ENCODE measurements around the gene SOWAHA.
A peak's percentile ranks its signal among the peaks of the same experiment; 100 is the strongest.

SOWAHA gene

GRCh38 chr5:132825033-132825833, 12.1 kb downstream of the SOWAHA start:
- Mint-ChIP-seq H3K9me3 (no peaks in the 10 kb centered on the region), H3K4me1 (peaks cover 58% of the 10 kb centered on the region), H3K27me3 (peaks cover 95% of the 10 kb centered on the region), H3K4me3 (peak overlapping the region; percentile 67 to 73), H3K27ac (no peak overlapping the region)
- ATAC-seq (peak; percentile 2), DNase-seq (no peak)

GRCh38 chr5:132825834-132826391, 12.8 kb downstream of the SOWAHA start:
- H3K4me3 Mint-ChIP-seq, result peak overlapping the region; percentile 67 to 73
- H3K27ac Mint-ChIP-seq, result no peak overlapping the region
- no peaks in the 10 kb centered on the region for H3K9me3 Mint-ChIP-seq
- DNase-seq (no peak), ATAC-seq (peak; percentile 48)
- H3K4me1 Mint-ChIP-seq, result peaks cover 56% of the 10 kb centered on the region
- peaks cover 93% of the 10 kb centered on the region for H3K27me3 Mint-ChIP-seq

GRCh38 chr5:132826424-132827082, 13.5 kb downstream of the SOWAHA start:
- no peak overlapping the region for H3K27ac Mint-ChIP-seq
- peak overlapping the region; percentile 67 to 73 for H3K4me3 Mint-ChIP-seq
- DNase-seq, result no peak
- H3K9me3 Mint-ChIP-seq, result no peaks in the 10 kb centered on the region
- peaks cover 95% of the 10 kb centered on the region for H3K27me3 Mint-ChIP-seq
- peaks cover 62% of the 10 kb centered on the region for H3K4me1 Mint-ChIP-seq
- ATAC-seq, result no peak

GRCh38 chr5:132827943-132828673, 15.0 kb downstream of the SOWAHA start:
- H3K4me1 Mint-ChIP-seq, result peaks cover 59% of the 10 kb centered on the region
- ATAC-seq, result no peak
- no peak for DNase-seq
- no peak overlapping the region for H3K4me3 Mint-ChIP-seq
- H3K9me3 Mint-ChIP-seq, result no peaks in the 10 kb centered on the region
- H3K27me3 Mint-ChIP-seq, result peaks cover 89% of the 10 kb centered on the region
- H3K27ac Mint-ChIP-seq, result no peak overlapping the region

- Mint-ChIP-seq H3K4me1 (peaks cover 50% of the 10 kb centered on the region), H3K4me3 (peak overlapping the region; percentile 91 to 95), H3K9me3 (no peaks in the 10 kb centered on the region), H3K27ac (no peak overlapping the region), H3K27me3 (peaks cover 82% of the 10 kb centered on the region)
- no peak for DNase-seq
- ATAC-seq, result no peak
Observed at GRCh38 chr5:132828846-132829494, 15.9 kb downstream of the SOWAHA start.

- Mint-ChIP-seq H3K27me3 (peaks cover 73% of the 10 kb centered on the region), H3K4me1 (peaks cover 42% of the 10 kb centered on the region), H3K9me3 (no peaks in the 10 kb centered on the region), H3K27ac (peak overlapping the region; percentile 63 to 93), H3K4me3 (peak overlapping the region; percentile 91 to 95)
- ATAC-seq (peak; percentile 89), DNase-seq (peak; percentile 80 to 81)
Observed at GRCh38 chr5:132829742-132830435, 16.8 kb downstream of the SOWAHA start.

GRCh38 chr5:132830436-132831094, 17.5 kb downstream of the SOWAHA start, which contains the start of gene SHROOM1:
SHROOM1 (minus strand) TSS chr5:132830647; CDS start chr5:132826140, 4,507 bp downstream.
- DNase-seq (peak; percentile 45 to 47), ATAC-seq (peak; percentile 62)
- H3K9me3 Mint-ChIP-seq, result no peaks in the 10 kb centered on the region
- H3K4me3 Mint-ChIP-seq, result peak within 1 kb of the TSS; percentile 91 to 95
- peaks cover 66% of the 10 kb centered on the region for H3K27me3 Mint-ChIP-seq
- peaks cover 39% of the 10 kb centered on the region for H3K4me1 Mint-ChIP-seq
- H3K27ac Mint-ChIP-seq, result peak within 1 kb of the TSS; percentile 63 to 93

- Mint-ChIP-seq H3K9me3 (no peaks in the 10 kb centered on the region), H3K27ac (peak overlapping the region; percentile 61 to 88), H3K4me3 (peak overlapping the region; percentile 76 to 79), H3K27me3 (peaks cover 59% of the 10 kb centered on the region), H3K4me1 (peaks cover 34% of the 10 kb centered on the region)
- no peak for ATAC-seq
- no peak for DNase-seq
Observed at GRCh38 chr5:132831095-132831860, 18.2 kb downstream of the SOWAHA start.

- Mint-ChIP-seq H3K4me3 (no peak overlapping the region), H3K27ac (no peak overlapping the region), H3K9me3 (no peaks in the 10 kb centered on the region), H3K4me1 (peaks cover 23% of the 10 kb centered on the region), H3K27me3 (peaks cover 45% of the 10 kb centered on the region)
- DNase-seq (no peak), ATAC-seq (no peak)
Observed at GRCh38 chr5:132832612-132833011, 19.5 kb downstream of the SOWAHA start.

GRCh38 chr5:132834057-132834456, 21.0 kb downstream of the SOWAHA start:
- Mint-ChIP-seq H3K27me3 (peaks cover 31% of the 10 kb centered on the region), H3K4me1 (peaks cover 17% of the 10 kb centered on the region), H3K9me3 (no peaks in the 10 kb centered on the region), H3K27ac (no peak overlapping the region), H3K4me3 (no peak overlapping the region)
- ATAC-seq (no peak), DNase-seq (no peak)

- no peak overlapping the region for H3K4me3 Mint-ChIP-seq
- ATAC-seq (no peak), DNase-seq (no peak)
- no peaks in the 10 kb centered on the region for H3K9me3 Mint-ChIP-seq
- peaks cover 9% of the 10 kb centered on the region for H3K27me3 Mint-ChIP-seq
- no peak overlapping the region for H3K27ac Mint-ChIP-seq
- no peaks in the 10 kb centered on the region for H3K4me1 Mint-ChIP-seq
Observed at GRCh38 chr5:132836852-132837251, 23.8 kb downstream of the SOWAHA start.

GRCh38 chr5:132837868-132838267, 24.8 kb downstream of the SOWAHA start:
- no peak overlapping the region for H3K4me3 Mint-ChIP-seq
- H3K27me3 Mint-ChIP-seq, result peaks cover 4% of the 10 kb centered on the region
- H3K27ac Mint-ChIP-seq, result no peak overlapping the region
- DNase-seq (no peak), ATAC-seq (no peak)
- no peaks in the 10 kb centered on the region for H3K4me1 Mint-ChIP-seq
- no peaks in the 10 kb centered on the region for H3K9me3 Mint-ChIP-seq

GRCh38 chr5:132838516-132839282, 25.6 kb downstream of the SOWAHA start:
- H3K9me3 Mint-ChIP-seq, result no peaks in the 10 kb centered on the region

More at GRCh38 chr5:132838516-132839282, 25.6 kb downstream of the SOWAHA start:
- Mint-ChIP-seq H3K27ac (no peak overlapping the region), H3K4me3 (no peak overlapping the region), H3K4me1 (no peaks in the 10 kb centered on the region), H3K27me3 (no peaks in the 10 kb centered on the region)
- DNase-seq (no peak), ATAC-seq (no peak)

Measured in stimulated activated naive CD8-positive, alpha-beta T cell treated with anti-CD3 and anti-CD28 coated beads, Interleukin-15, amount 100 ng/mL, for 72 hours (primary cell).